Measurements from ENCODE around the gene PRPF19.

GRCh38 chr11:60935676-60936442, 29.5 kb upstream of the PRPF19 start:
- TF ChIP-seq CTCF (IDR thresholded peaks at IDR 0.05), result no peak
- TF ChIP-seq BHLHE40 (IDR thresholded peaks at IDR 0.05; ENCODE audit: low read depth, low read length), result no peak
- no peak for TF ChIP-seq EP300 (IDR thresholded peaks at IDR 0.05)
- TF ChIP-seq USF2 (IDR thresholded peaks at IDR 0.05), result no peak
- no peak for TF ChIP-seq REST (IDR thresholded peaks at IDR 0.05)
- no peak for TF ChIP-seq RAD21 (conservative IDR thresholded peaks at IDR 0.05 in 1 of 2, IDR thresholded peaks at IDR 0.05 in 1 of 2)
- no peak for TF ChIP-seq POLR2AphosphoS2 (conservative IDR thresholded peaks at IDR 0.05; ENCODE audit: low read length)
- TF ChIP-seq NPAS2 (CRISPR knock-in tag; IDR thresholded peaks at IDR 0.05; ENCODE audit: borderline replicate concordance), result no peak
- TF ChIP-seq TP53 (CRISPR knock-in tag; IDR thresholded peaks at IDR 0.05), result no peak
- TF ChIP-seq RARB (CRISPR knock-in tag; IDR thresholded peaks at IDR 0.05), result no peak
- no peak for TF ChIP-seq JUNB (IDR thresholded peaks at IDR 0.05)
- no peak for TF ChIP-seq FOSB (CRISPR knock-in tag; IDR thresholded peaks at IDR 0.05)
- TF ChIP-seq SMC3 (IDR thresholded peaks at IDR 0.05), result no peak
- no peak for TF ChIP-seq RFX5 (IDR thresholded peaks at IDR 0.05)

All from A549 (cell line).